ENCODE results near the gene COCH.

DNA sequence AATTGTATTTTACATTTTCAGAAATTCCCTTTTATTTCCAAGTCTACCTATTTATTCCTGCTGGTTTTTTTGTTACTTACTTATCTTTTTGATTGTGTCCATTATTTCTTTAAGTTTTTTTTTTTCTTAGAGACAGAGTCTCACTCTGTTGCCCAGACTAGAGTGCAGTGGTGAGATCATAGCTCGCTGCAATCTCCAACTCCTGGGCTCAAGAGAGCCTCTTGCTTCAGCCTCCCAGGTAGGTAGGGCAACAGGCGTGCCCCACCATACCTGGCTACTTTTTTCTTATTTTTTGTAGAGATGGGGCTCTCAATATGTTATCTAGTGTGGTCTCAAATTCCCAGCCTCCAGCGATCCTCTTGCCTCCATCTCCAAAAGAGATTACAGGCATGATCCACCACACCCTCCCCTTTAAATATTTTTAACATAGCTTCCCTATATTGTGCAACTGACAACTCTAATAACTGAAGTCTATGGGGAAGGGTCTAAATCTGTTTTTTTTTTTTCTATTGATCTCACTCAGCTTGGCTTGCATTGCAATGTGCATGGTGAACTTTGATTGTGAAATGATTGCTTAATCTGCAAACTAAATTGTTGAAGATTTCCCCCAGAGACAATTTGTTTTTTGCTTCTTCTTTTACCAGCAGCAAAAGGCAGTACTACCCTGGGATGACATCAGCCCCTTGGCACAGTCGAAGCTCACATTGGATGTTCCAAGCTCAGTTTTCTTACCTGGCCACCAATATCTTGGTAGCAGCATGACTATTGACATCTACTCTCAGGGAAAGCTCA, 25.7 kb upstream of the COCH start:
- TF ChIP-seq, protein P1, sequence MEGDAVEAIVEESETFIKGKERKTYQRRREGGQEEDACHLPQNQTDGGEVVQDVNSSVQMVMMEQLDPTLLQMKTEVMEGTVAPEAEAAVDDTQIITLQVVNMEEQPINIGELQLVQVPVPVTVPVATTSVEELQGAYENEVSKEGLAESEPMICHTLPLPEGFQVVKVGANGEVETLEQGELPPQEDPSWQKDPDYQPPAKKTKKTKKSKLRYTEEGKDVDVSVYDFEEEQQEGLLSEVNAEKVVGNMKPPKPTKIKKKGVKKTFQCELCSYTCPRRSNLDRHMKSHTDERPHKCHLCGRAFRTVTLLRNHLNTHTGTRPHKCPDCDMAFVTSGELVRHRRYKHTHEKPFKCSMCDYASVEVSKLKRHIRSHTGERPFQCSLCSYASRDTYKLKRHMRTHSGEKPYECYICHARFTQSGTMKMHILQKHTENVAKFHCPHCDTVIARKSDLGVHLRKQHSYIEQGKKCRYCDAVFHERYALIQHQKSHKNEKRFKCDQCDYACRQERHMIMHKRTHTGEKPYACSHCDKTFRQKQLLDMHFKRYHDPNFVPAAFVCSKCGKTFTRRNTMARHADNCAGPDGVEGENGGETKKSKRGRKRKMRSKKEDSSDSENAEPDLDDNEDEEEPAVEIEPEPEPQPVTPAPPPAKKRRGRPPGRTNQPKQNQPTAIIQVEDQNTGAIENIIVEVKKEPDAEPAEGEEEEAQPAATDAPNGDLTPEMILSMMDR (IDR thresholded peaks at IDR 0.05; ENCODE audit: insufficient read depth, low read depth, low read length): no peak
- no peak for TF ChIP-seq EZH2 (IDR thresholded peaks at IDR 0.05; ENCODE audit: insufficient read depth, low read length)
